Vagina (tissue), 2 donors: ENCODE results near the gene PPP2R5C.

Experiments
- POLR2A ChIP-seq, 2 donors: fragments of 450-650 bp; IDR thresholded peaks; one replicate each; pipeline ENCODE4 v1.6.1; 2017; ENCODE audit warnings: antibody characterized with exemption in 2 of 2, mild to moderate bottlenecking in 2 of 2, moderate library complexity in 2 of 2
- TF ChIP-seq, protein P1 (sequence below), 3 experiments: fragments of 450-650 bp in 2 of 3; fragments of 200-600 bp in 1 of 3; sonication (generic) in 1 of 3; IDR thresholded peaks; one replicate each; pipeline ENCODE4 v1.5.1; 2017 to 2019; ENCODE audit warnings: antibody characterized with exemption in 3 of 3, mild to moderate bottlenecking in 2 of 3, moderate library complexity in 2 of 3

DNA sequence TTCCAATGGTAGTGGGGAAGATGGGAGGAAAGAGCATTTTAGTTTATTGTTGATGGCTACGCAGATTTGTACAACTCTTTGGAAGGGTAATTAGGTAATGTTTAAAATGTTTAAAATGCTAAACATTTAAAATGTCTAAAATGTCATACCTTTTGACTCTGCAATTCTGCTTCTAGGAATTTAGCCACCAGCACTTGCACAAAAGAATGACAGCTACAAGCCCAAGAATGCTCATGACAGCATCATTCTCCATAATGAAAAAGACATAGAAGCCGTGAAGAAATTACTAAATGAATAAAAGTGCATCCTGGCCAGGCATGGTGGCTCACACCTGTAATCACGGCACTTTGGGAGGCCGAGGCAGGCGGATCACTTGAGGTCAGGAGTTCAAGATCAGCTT is 182.9 kb downstream of the PPP2R5C start:
- no peak for TF ChIP-seq POLR2A (IDR thresholded peaks at IDR 0.05)
- TF ChIP-seq, protein P1, sequence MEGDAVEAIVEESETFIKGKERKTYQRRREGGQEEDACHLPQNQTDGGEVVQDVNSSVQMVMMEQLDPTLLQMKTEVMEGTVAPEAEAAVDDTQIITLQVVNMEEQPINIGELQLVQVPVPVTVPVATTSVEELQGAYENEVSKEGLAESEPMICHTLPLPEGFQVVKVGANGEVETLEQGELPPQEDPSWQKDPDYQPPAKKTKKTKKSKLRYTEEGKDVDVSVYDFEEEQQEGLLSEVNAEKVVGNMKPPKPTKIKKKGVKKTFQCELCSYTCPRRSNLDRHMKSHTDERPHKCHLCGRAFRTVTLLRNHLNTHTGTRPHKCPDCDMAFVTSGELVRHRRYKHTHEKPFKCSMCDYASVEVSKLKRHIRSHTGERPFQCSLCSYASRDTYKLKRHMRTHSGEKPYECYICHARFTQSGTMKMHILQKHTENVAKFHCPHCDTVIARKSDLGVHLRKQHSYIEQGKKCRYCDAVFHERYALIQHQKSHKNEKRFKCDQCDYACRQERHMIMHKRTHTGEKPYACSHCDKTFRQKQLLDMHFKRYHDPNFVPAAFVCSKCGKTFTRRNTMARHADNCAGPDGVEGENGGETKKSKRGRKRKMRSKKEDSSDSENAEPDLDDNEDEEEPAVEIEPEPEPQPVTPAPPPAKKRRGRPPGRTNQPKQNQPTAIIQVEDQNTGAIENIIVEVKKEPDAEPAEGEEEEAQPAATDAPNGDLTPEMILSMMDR (IDR thresholded peaks at IDR 0.05), result no peak
